Esophagus muscularis mucosa (tissue), 4 donors: ENCODE data around the gene RFFL. TPM values are rescaled to one million over a fixed set of nuclear protein-coding genes. Genes with fewer than 3 reads are reported as not detected.
"Not testable (repeated sequence)": the region's sequence is repeated elsewhere in the genome, so short reads cannot be mapped to it uniquely, and the experiment has no call there.

Experiments
- DNase-seq: peaks from one replicate; pipeline ENCODE4 v3.0.0-alpha.2; 2017; ENCODE audit errors: extremely low spot score
- H3K27ac ChIP-seq, 4 donors: fragments of 200-600 bp; sonication (generic); replicated peaks in 1 of 4; 1 replicate in 3 of 4; 2 replicates in 1 of 4; pipeline ENCODE4 v1.5.1; 2016 to 2019; ENCODE audit warnings: mild to moderate bottlenecking in 1 of 4
- H3K27me3 ChIP-seq, 4 donors: fragments of 200-600 bp; sonication (generic); one replicate each; pipeline versions ENCODE4 v1.5.1 to v1.6.0; 2016 to 2019
- H3K36me3 ChIP-seq, 4 donors: fragments of 200-600 bp; sonication (generic); one replicate each; pipeline ENCODE4 v1.5.1; 2016 to 2019
- H3K4me1 ChIP-seq, 4 donors: fragments of 200-600 bp; sonication (generic); one replicate each; pipeline ENCODE4 v1.5.1; 2016 to 2019
- H3K4me3 ChIP-seq, 4 donors: fragments of 200-600 bp; sonication (generic); 1 replicate in 2 of 4; 2 replicates in 2 of 4; pipeline ENCODE4 v1.5.1; 2016 to 2019; ENCODE audit warnings: mild to moderate bottlenecking in 4 of 4, moderate library complexity in 1 of 4
- H3K9me3 ChIP-seq, 4 donors: fragments of 200-600 bp; sonication (generic); 1 replicate in 3 of 4; 2 replicates in 1 of 4; pipeline ENCODE4 v1.5.1; 2016 to 2019
- EP300 ChIP-seq: sonication (generic); formaldehyde crosslinking; IDR thresholded peaks from one replicate; pipeline ENCODE4 v1.6.1; 2017; ENCODE audit warnings: antibody characterized with exemption
- POLR2A ChIP-seq: fragments of 450-650 bp; IDR thresholded peaks from one replicate; pipeline ENCODE4 v1.6.1; 2017; ENCODE audit warnings: antibody characterized with exemption, moderate library complexity, mild to moderate bottlenecking, low read depth
- POLR2AphosphoS5 ChIP-seq, 2 donors: sonication (generic); formaldehyde crosslinking; IDR thresholded peaks; one replicate each; pipeline ENCODE4 v1.6.1; 2017; ENCODE audit warnings: antibody characterized with exemption in 2 of 2
- WGBS: methylation state at CpG from one replicate; pipeline ENCODE4 v1.1.5; 2018; 5-methylcytosine and 5-hydroxymethylcytosine counted together
- intact Hi-C: fragments of 100-400 bp; cut with DNase I; formaldehyde crosslinking; loops from one replicate; pipeline ENCODE4 v1.15.1; 2023
- total RNA-seq, 4 donors: library from RNA; depleted of rRNA; stranded (reverse); fragments of >200 nt; gene quantifications; one replicate each; pipeline versions ENCODE4 v1.1.0 to v1.2.1, GENCODE V29; 2016
- TF ChIP-seq, protein P1 (sequence below), 3 experiments: fragments of 200-600 bp in 2 of 3; fragments of 450-650 bp in 1 of 3; sonication (generic) in 2 of 3; IDR thresholded peaks; one replicate each; pipeline ENCODE4 v1.5.1; 2017 to 2019; ENCODE audit warnings: antibody characterized with exemption in 3 of 3, mild to moderate bottlenecking in 2 of 3, moderate library complexity in 1 of 3

The RFFL gene
- total RNA-seq, 4 donors from 2014 or later, result 19.5 to 40.9 (median 33.3) TPM

GRCh38 chr17:35046740-35047283 lies 16.7 kb downstream of the RFFL start:
- DNase-seq, result no peak
- WGBS, result 63% methylated on average over 5 of the region's 5 CpGs
- Histone ChIP-seq H3K27me3 (no peaks in the 10 kb centered on the region), H3K4me3 (no peak overlapping the region), H3K36me3 (no peaks in the 10 kb centered on the region), H3K27ac (no peak overlapping the region), H3K4me1 (peaks cover 0 to 14% (median 9%) of the 10 kb centered on the region in 4 donors), H3K9me3 (no peaks in the 10 kb centered on the region)
- TF ChIP-seq POLR2AphosphoS5 (IDR thresholded peaks at IDR 0.05) (no peak), EP300 (no peak), POLR2A (no peak)
- TF ChIP-seq, protein P1, sequence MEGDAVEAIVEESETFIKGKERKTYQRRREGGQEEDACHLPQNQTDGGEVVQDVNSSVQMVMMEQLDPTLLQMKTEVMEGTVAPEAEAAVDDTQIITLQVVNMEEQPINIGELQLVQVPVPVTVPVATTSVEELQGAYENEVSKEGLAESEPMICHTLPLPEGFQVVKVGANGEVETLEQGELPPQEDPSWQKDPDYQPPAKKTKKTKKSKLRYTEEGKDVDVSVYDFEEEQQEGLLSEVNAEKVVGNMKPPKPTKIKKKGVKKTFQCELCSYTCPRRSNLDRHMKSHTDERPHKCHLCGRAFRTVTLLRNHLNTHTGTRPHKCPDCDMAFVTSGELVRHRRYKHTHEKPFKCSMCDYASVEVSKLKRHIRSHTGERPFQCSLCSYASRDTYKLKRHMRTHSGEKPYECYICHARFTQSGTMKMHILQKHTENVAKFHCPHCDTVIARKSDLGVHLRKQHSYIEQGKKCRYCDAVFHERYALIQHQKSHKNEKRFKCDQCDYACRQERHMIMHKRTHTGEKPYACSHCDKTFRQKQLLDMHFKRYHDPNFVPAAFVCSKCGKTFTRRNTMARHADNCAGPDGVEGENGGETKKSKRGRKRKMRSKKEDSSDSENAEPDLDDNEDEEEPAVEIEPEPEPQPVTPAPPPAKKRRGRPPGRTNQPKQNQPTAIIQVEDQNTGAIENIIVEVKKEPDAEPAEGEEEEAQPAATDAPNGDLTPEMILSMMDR (IDR thresholded peaks at IDR 0.05), result no peak
- intact Hi-C loops, result no loop called here

DNA sequence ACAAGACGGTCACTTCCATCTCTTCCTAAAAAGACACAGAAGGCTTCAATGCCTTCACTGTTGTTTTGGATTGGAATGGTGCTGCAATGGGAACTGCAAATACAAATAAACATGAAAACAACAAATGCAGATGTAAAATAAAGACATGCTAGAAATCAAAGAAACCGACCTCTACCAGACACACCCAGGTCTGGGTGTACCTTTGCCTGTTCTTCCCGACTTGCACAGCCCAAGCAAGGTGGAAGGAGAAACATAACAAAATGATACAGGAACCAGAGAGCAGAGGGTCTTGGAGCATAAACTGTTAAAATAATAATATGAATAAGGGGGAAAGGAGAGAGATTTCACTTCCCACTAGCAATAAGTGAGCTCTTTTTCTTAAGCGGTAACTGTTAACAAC lies 17.3 kb downstream of the RFFL start:
- Histone ChIP-seq H3K4me1 (peaks cover 0 to 8% (median 5%) of the 10 kb centered on the region in 4 donors), H3K9me3 (no peaks in the 10 kb centered on the region), H3K4me3 (no peak overlapping the region), H3K27me3 (no peaks in the 10 kb centered on the region), H3K36me3 (no peaks in the 10 kb centered on the region), H3K27ac (no peak overlapping the region)
- DNase-seq, result no peak
- intact Hi-C loops, result no loop called here
- TF ChIP-seq EP300 (no peak), POLR2AphosphoS5 (IDR thresholded peaks at IDR 0.05) (no peak), POLR2A (no peak)
- TF ChIP-seq, protein P1 (IDR thresholded peaks at IDR 0.05), result no peak
- 82% methylated on average over 4 of the region's 4 CpGs for WGBS

DNA sequence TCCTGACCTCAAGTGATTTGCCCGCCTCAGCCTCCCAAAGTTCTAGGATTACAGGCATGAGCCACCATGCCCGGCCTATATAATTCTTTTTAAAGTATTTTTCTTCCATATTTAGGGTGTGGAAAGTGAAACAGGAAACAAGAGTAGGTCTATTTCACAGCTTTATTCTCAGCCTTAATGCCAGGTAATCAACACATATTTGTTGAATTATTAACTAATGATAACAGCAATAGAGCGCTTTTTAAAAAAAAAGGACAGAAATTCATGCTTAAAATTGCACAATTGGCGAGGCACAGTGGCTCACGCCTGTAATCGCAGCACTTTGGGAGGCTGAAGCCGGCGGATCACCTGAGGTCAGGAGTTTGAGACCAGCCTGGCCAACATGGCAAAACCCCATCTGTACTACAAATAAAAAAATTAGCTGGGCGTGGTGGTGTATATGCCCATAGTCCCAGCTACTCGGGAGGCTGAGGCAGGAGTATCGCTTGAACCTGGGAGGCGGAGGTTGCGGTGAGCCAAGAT lies 18.0 kb downstream of the RFFL start:
- H3K9me3 ChIP-seq, H3K27me3 ChIP-seq, H3K4me1 ChIP-seq, H3K36me3 ChIP-seq, H3K4me3 ChIP-seq, DNase-seq, H3K27ac ChIP-seq, intact Hi-C loops: not testable (repeated sequence)
- 94% methylated on average over 13 of the region's 13 CpGs for WGBS

DNA sequence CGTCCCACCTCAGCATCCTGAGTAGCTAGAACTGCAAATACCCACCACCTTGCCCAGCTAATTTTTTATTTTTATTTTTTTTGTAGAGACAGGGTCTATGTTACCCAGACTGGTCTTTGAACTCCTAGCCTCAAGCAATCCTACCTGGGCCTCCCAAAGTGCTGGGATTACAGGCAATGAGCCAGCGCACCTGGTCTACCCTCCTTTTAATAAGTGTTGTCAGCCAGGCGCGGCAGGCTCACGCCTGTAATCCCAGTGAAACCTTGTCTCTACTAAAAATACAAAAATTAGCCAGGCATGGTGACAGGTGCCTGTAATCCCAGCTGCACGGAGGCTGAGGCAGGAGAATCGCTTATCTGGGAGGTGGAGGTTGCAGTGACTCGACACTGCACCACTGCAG lies 19.3 kb downstream of the RFFL start:
- 97% methylated on average over 8 of the region's 8 CpGs for WGBS
- TF ChIP-seq POLR2AphosphoS5 (IDR thresholded peaks at IDR 0.05) (no peak), EP300 (no peak), POLR2A (no peak)
- TF ChIP-seq, protein P1 (IDR thresholded peaks at IDR 0.05), result no peak

GRCh38 chr17:35041390-35041789 lies 22.1 kb downstream of the RFFL start:
- no peak overlapping the region for H3K27ac ChIP-seq
- no peak for DNase-seq
- no peaks in the 10 kb centered on the region for H3K36me3 ChIP-seq
- intact Hi-C loops, result no loop called here
- 90% methylated on average over 7 of the region's 7 CpGs for WGBS
- H3K4me1 ChIP-seq, result no peaks in the 10 kb centered on the region
- H3K9me3 ChIP-seq, result no peaks in the 10 kb centered on the region
- H3K27me3 ChIP-seq, result no peaks in the 10 kb centered on the region
- no peak for TF ChIP-seq EP300
- TF ChIP-seq, protein P1 (IDR thresholded peaks at IDR 0.05), result no peak
- TF ChIP-seq POLR2AphosphoS5 (IDR thresholded peaks at IDR 0.05), result no peak
- no peak for TF ChIP-seq POLR2A
- no peak overlapping the region for H3K4me3 ChIP-seq

More for the DNA sequence above, 19.3 kb downstream of the RFFL start:
- Histone ChIP-seq H3K27me3 (no peaks in the 10 kb centered on the region), H3K4me3 (no peak overlapping the region), H3K27ac (no peak overlapping the region), H3K9me3 (no peaks in the 10 kb centered on the region), H3K36me3 (no peaks in the 10 kb centered on the region), H3K4me1 (no peaks in the 10 kb centered on the region)
- intact Hi-C loops, result no loop called here
- DNase-seq, result no peak
